GM19372 (cell line): Measurements from ENCODE around the gene PEMT.
A peak's percentile ranks its signal among the peaks of the same experiment; 100 is the strongest.
"Not testable (repeated sequence)": the region's sequence is repeated elsewhere in the genome, so short reads cannot be mapped to it uniquely, and the experiment has no call there.

Source experiments
- ATAC-seq: cut with Tn5 transposase; IDR thresholded peaks from one replicate; pipeline ENCODE4 v1.9.1; 2021; ENCODE audit warnings: mild to moderate bottlenecking, low read depth, moderate library complexity; ENCODE audit not compliant: unreplicated experiment

The PEMT gene

GRCh38 chr17:17493249-17493985 lies 98.1 kb downstream of the PEMT start:
- ATAC-seq, result no peak

- ATAC-seq, result no peak
These were observed 98.9 kb downstream of the PEMT start for GRCh38 chr17:17492571-17492970.

- no peak for ATAC-seq
These were observed 99.4 kb downstream of the PEMT start for GRCh38 chr17:17492085-17492484.

GRCh38 chr17:17491546-17491988 lies 99.9 kb downstream of the PEMT start:
- ATAC-seq, result no peak

GRCh38 chr17:17491031-17491471 lies 100.5 kb downstream of the PEMT start:
- no peak for ATAC-seq

GRCh38 chr17:17487998-17488397 lies 103.5 kb downstream of the PEMT start:
- ATAC-seq, result no peak

GRCh38 chr17:17486416-17486815 lies 105.1 kb downstream of the PEMT start:
- not testable (repeated sequence) for ATAC-seq

- ATAC-seq, result no peak
These were observed 106.1 kb downstream of the PEMT start for GRCh38 chr17:17485420-17485819.

- no peak for ATAC-seq
These were observed 107.0 kb downstream of the PEMT start for GRCh38 chr17:17484451-17484899.

GRCh38 chr17:17481860-17482259 lies 109.6 kb downstream of the PEMT start:
- ATAC-seq, result no peak

- no peak for ATAC-seq
These were observed 110.8 kb downstream of the PEMT start for GRCh38 chr17:17480593-17481148.

- ATAC-seq, result no peak
These were observed 112.3 kb downstream of the PEMT start for GRCh38 chr17:17479209-17479608.

- ATAC-seq, result peak; percentile 90
These were observed 114.5 kb downstream of the PEMT start, which contains the start of gene MED9 for GRCh38 chr17:17476865-17477467. MED9 (plus strand) TSS chr17:17477000; CDS start chr17:17477042, 42 bp downstream.

GRCh38 chr17:17474341-17474740 lies 117.2 kb downstream of the PEMT start:
- no peak for ATAC-seq

GRCh38 chr17:17472333-17472920 lies 119.1 kb downstream of the PEMT start:
- no peak for ATAC-seq

GRCh38 chr17:17469996-17470395 lies 121.5 kb downstream of the PEMT start:
- ATAC-seq, result no peak

- ATAC-seq, result no peak
These were observed 122.2 kb downstream of the PEMT start for GRCh38 chr17:17469358-17469757.

- ATAC-seq, result no peak
These were observed 123.1 kb downstream of the PEMT start for GRCh38 chr17:17468217-17469010.

GRCh38 chr17:17467720-17468119 lies 123.8 kb downstream of the PEMT start:
- ATAC-seq, result no peak

- ATAC-seq, result no peak
These were observed 124.5 kb downstream of the PEMT start for GRCh38 chr17:17467016-17467415.
